SK-N-SH (cell line): Measurements from ENCODE around the gene EML1. TPM values are rescaled to one million over a fixed set of nuclear protein-coding genes. Genes with fewer than 3 reads are reported as not detected.
A peak's percentile ranks its signal among the peaks of the same experiment; 100 is the strongest.

ENCODE experiments used
- CTCF ChIA-PET: fragments of 300-600, 350-600 bp; formaldehyde crosslinking; extraction: SDS; loops from one replicate; lab custom pipeline; 2021; lab: Yijun Ruan, JAX
- POLR2A ChIA-PET: fragments of 350-600 bp; sonication (Branson Sonifier 250); formaldehyde crosslinking; extraction: SDS; loops from one replicate; lab custom pipeline; 2020; ENCODE audit warnings: antibody characterized with exemption, inconsistent platforms; lab: Yijun Ruan, JAX
- DNase-seq: peaks from one replicate; pipeline ENCODE4 v3.0.0; 2012
- H2AFZ ChIP-seq: fragments of 200-600 bp; sonication (generic); 2 replicates; pipeline ENCODE4 v1.8.1; 2016; ENCODE audit warnings: antibody characterized with exemption, mild to moderate bottlenecking, low read depth
- H3F3A ChIP-seq: fragments of 200-600 bp; sonication (generic); replicated peaks from 2 replicates; pipeline ENCODE3; 2016; ENCODE audit warnings: antibody characterized with exemption, mild to moderate bottlenecking; ENCODE audit not compliant: insufficient read depth
- H3K27ac ChIP-seq, 2 experiments: fragments of 200-500 bp in 1 of 2; fragments of 200-600 bp in 1 of 2; sonication (Bioruptor generic) in 1 of 2; sonication (generic), shearing (Covaris generic) in 1 of 2; 2 replicates each; pipeline versions ENCODE4 v1.5.1 to v1.6.1; 2014 to 2016; ENCODE audit warnings: low read depth in 2 of 2, inconsistent platforms in 1 of 2, low read length in 1 of 2, mild to moderate bottlenecking in 1 of 2, mixed read lengths in 1 of 2
- H3K27me3 ChIP-seq: fragments of 200-600 bp; sonication (generic), shearing (Covaris generic); 2 replicates; pipeline ENCODE4 v1.6.1; 2016; ENCODE audit warnings: mixed run types; ENCODE audit not compliant: insufficient read depth
- H3K36me3 ChIP-seq, 2 experiments: fragments of 200-500 bp in 1 of 2; fragments of 200-600 bp in 1 of 2; sonication (Bioruptor generic) in 1 of 2; sonication (generic) in 1 of 2; replicated peaks in 1 of 2; 2 replicates each; pipeline versions ENCODE3 to v1.5.1; 2014 to 2016; ENCODE audit warnings: low read length in 1 of 2, mild to moderate bottlenecking in 1 of 2; ENCODE audit not compliant: insufficient read depth in 2 of 2, control insufficient read depth in 1 of 2
- H3K4me1 ChIP-seq, 2 experiments: fragments of 200-500 bp in 1 of 2; fragments of 200-600 bp in 1 of 2; sonication (Bioruptor generic) in 1 of 2; sonication (generic), shearing (Covaris generic) in 1 of 2; 2 replicates each; pipeline versions ENCODE4 v1.5.1 to v1.6.1; 2014 to 2016; ENCODE audit warnings: low read depth in 1 of 2, low read length in 1 of 2, mixed run types in 1 of 2; ENCODE audit not compliant: insufficient read depth in 2 of 2, control insufficient read depth in 1 of 2
- H3K4me2 ChIP-seq: fragments of 200-600 bp; sonication (generic), shearing (Covaris generic); 2 replicates; pipeline ENCODE4 v1.6.1; 2017; ENCODE audit warnings: mixed run types
- H3K4me3 ChIP-seq, 2 experiments: fragments of 200-500 bp in 1 of 2; fragments of 200-600 bp in 1 of 2; sonication (Bioruptor generic) in 1 of 2; sonication (generic), shearing (Covaris generic) in 1 of 2; 2 replicates each; pipeline versions ENCODE4 v1.5.1 to v1.8.1; 2014 to 2016; ENCODE audit warnings: low read depth in 2 of 2, inconsistent platforms in 1 of 2, low read length in 1 of 2, mild to moderate bottlenecking in 1 of 2, mixed read lengths in 1 of 2, moderate library complexity in 1 of 2
- H3K79me2 ChIP-seq: fragments of 200-600 bp; sonication (generic); 2 replicates; pipeline ENCODE4 v1.8.1; 2017; ENCODE audit warnings: mild to moderate bottlenecking; ENCODE audit not compliant: insufficient read depth
- H3K9ac ChIP-seq: fragments of 200-600 bp; sonication (generic); 2 replicates; pipeline ENCODE4 v1.6.1; 2017; ENCODE audit warnings: mixed run types
- H3K9me2 ChIP-seq: fragments of 200-600 bp; sonication (generic); 2 replicates; pipeline ENCODE4 v1.6.1; 2017; ENCODE audit warnings: mixed run types
- H3K9me3 ChIP-seq: fragments of 200-600 bp; sonication (generic); 2 replicates; pipeline ENCODE4 v1.6.1; 2017; ENCODE audit warnings: mixed run types, mild to moderate bottlenecking, moderate library complexity
- H4K20me1 ChIP-seq: fragments of 200-600 bp; sonication (generic); 2 replicates; pipeline ENCODE4 v1.6.1; 2017; ENCODE audit warnings: mild to moderate bottlenecking, mixed run types; ENCODE audit not compliant: insufficient read depth
- CHD2 ChIP-seq: fragments of 150-350 bp; IDR thresholded peaks from 2 replicates; pipeline ENCODE4 v1.6.1; 2018; ENCODE audit warnings: low read length; ENCODE audit not compliant: partially characterized antibody
- ELF1 ChIP-seq: IDR thresholded peaks from 2 replicates; pipeline ENCODE4 v1.4.0; 2012
- EP300 ChIP-seq, 2 experiments: IDR thresholded peaks; 2 replicates each; pipeline versions ENCODE4 v1.4.0 to v1.6.1; 2012; ENCODE audit warnings: borderline replicate concordance in 1 of 2, low read depth in 1 of 2, low read length in 1 of 2
- EZH2phosphoT487 ChIP-seq: fragments of 200-600 bp; sonication (generic); IDR thresholded peaks from 2 replicates; pipeline ENCODE4 v1.6.1; 2017; ENCODE audit warnings: low read depth, mixed run types, mild to moderate bottlenecking, antibody characterized with exemption, moderate library complexity, borderline replicate concordance
- FOXJ3 ChIP-seq: sonication (generic); formaldehyde crosslinking; IDR thresholded peaks from 2 replicates; pipeline ENCODE4 v1.5.1; 2020; ENCODE audit warnings: mild to moderate bottlenecking, missing genetic modification reagents
- FOXM1 ChIP-seq: IDR thresholded peaks from 2 replicates; pipeline ENCODE4 v1.4.0; 2012; ENCODE audit warnings: low read depth, mild to moderate bottlenecking
- GABPA ChIP-seq: IDR thresholded peaks from 2 replicates; pipeline ENCODE4 v1.4.0; 2012; ENCODE audit warnings: low read depth, mild to moderate bottlenecking
- GATA2 ChIP-seq: sonication (generic); formaldehyde crosslinking; IDR thresholded peaks from 2 replicates; pipeline ENCODE4 v1.5.0; 2020; ENCODE audit warnings: mild to moderate bottlenecking, missing genetic modification reagents
- IRF3 ChIP-seq: fragments of 150-350 bp; IDR thresholded peaks from 2 replicates; pipeline ENCODE4 v1.6.1; 2016; ENCODE audit warnings: mild to moderate bottlenecking, low read depth, low read length
- JUND ChIP-seq: IDR thresholded peaks from 2 replicates; pipeline ENCODE4 v1.4.0; 2012
- MEF2A ChIP-seq: IDR thresholded peaks from 2 replicates; pipeline ENCODE4 v1.4.0; 2012; ENCODE audit warnings: low read depth, borderline replicate concordance
- MXI1 ChIP-seq: IDR thresholded peaks from 2 replicates; pipeline ENCODE4 v1.6.1; 2012; ENCODE audit warnings: mild to moderate bottlenecking, low read depth, low read length, improper control_type of control experiment
- NRF1 ChIP-seq: IDR thresholded peaks from 2 replicates; pipeline ENCODE4 v1.6.1; 2012; ENCODE audit warnings: low read depth, mild to moderate bottlenecking, low read length
- RCOR1 ChIP-seq: fragments of 150-350 bp; IDR thresholded peaks from 2 replicates; pipeline ENCODE4 v1.6.1; 2017; ENCODE audit warnings: antibody characterized with exemption, low read length
- REST ChIP-seq: IDR thresholded peaks from 2 replicates; pipeline ENCODE4 v1.6.1; 2012; ENCODE audit warnings: mild to moderate bottlenecking, low read depth, low read length, moderate library complexity
- USF1 ChIP-seq: IDR thresholded peaks from 2 replicates; pipeline ENCODE4 v1.4.0; 2012; ENCODE audit warnings: low read depth, borderline replicate concordance
- USF2 ChIP-seq: fragments of 150-350 bp; IDR thresholded peaks from 2 replicates; pipeline ENCODE4 v1.6.1; 2017; ENCODE audit warnings: antibody characterized with exemption, low read length, low read depth, borderline replicate concordance
- ZBTB33 ChIP-seq: IDR thresholded peaks from 2 replicates; pipeline ENCODE4 v1.4.0; 2012; ENCODE audit warnings: low read depth, borderline replicate concordance
- WGBS: methylation state at CpG from one replicate; pipeline ENCODE4 v1.1.6; 2017; ENCODE audit warnings: low lambda C conversion rate; 5-methylcytosine and 5-hydroxymethylcytosine counted together
- polyA plus RNA-seq, 3 experiments: library from polyadenylated mRNA; depleted of rRNA; stranded (reverse); fragments of >200 nt; gene quantifications; 2 replicates each; pipeline ENCODE4 v1.2.3, GENCODE V29; 2012

The EML1 gene
- polyA plus RNA-seq, 1 of the 3 experiments (the other 2 are of a cell fraction), result 6.3 TPM

GRCh38 chr14:99808515-99808914 lies 15.3 kb downstream of the EML1 start:
- no peak overlapping the region for H3K27ac ChIP-seq
- H2AFZ ChIP-seq, result no peak overlapping the region
- peaks cover 7% of the 10 kb centered on the region; the same call in 1 of the 2 replicates for H4K20me1 ChIP-seq
- 89% methylated on average over 3 of the region's 3 CpGs for WGBS
- H3K4me1 ChIP-seq, result peaks cover 0 to 28% of the 10 kb centered on the region in 2 experiments; a peak in 2 of 4 replicates
- no peak overlapping the region for H3K9ac ChIP-seq
- no peaks in the 10 kb centered on the region for H3K27me3 ChIP-seq
- no peak for DNase-seq
- ChIA-PET POLR2A (no interaction called here), CTCF (interaction anchor here (1.1 to 1.8 kb wide), 3 partner anchors 8 to 78 kb away, joined by 3 to 4 read pairs (median 3); no protein-coding TSS in a partner anchor)
- no peaks in the 10 kb centered on the region for H3K9me3 ChIP-seq
- no peaks in the 10 kb centered on the region for H3F3A ChIP-seq
- H3K9me2 ChIP-seq, result no peaks in the 10 kb centered on the region
- H3K36me3 ChIP-seq, result no peaks in the 10 kb centered on the region
- no peak overlapping the region for H3K4me2 ChIP-seq
- TF ChIP-seq ELF1 (no peak), CHD2 (no peak), FOXJ3 (CRISPR knock-in tag) (no peak)
- peaks cover 2% of the 10 kb centered on the region; the same call in 1 of the 2 replicates for H3K79me2 ChIP-seq
- no peak overlapping the region for H3K4me3 ChIP-seq

- ChIA-PET POLR2A (interaction anchor here (1.0 kb wide), 1 partner anchor 125 kb away, joined by 3 read pairs; the partner anchor contains the start of gene CYP46A1), CTCF (interaction anchor here (1.1 kb wide), 2 partner anchors 79 to 121 kb away, joined by 3 to 4 read pairs; no protein-coding TSS in a partner anchor)
- 67% methylated on average over 9 of the region's 9 CpGs for WGBS
- H3K4me3 ChIP-seq, result no peak overlapping the region
- H3K27ac ChIP-seq, result peak overlapping the region in 1 of 2 experiments; percentile 77; a peak in 2 of 4 replicates
- no peak overlapping the region for H2AFZ ChIP-seq
- peaks cover 7% of the 10 kb centered on the region; the same call in 1 of the 2 replicates for H4K20me1 ChIP-seq
- no peaks in the 10 kb centered on the region for H3F3A ChIP-seq
- H3K9me2 ChIP-seq, result no peaks in the 10 kb centered on the region
- peak; percentile 77 for DNase-seq
- no peak overlapping the region for H3K4me2 ChIP-seq
- H3K79me2 ChIP-seq, result no peaks in the 10 kb centered on the region
- H3K9ac ChIP-seq, result no peak overlapping the region
- H3K9me3 ChIP-seq, result no peaks in the 10 kb centered on the region
- no peaks in the 10 kb centered on the region for H3K36me3 ChIP-seq
- H3K27me3 ChIP-seq, result no peaks in the 10 kb centered on the region
- no peak for TF ChIP-seq REST
- peak; percentile 65; the same call in 1 of the 2 replicates for TF ChIP-seq RCOR1
- no peak for TF ChIP-seq IRF3
- no peak for TF ChIP-seq FOXM1
- no peak for TF ChIP-seq USF1
- no peak for TF ChIP-seq EZH2phosphoT487
- TF ChIP-seq MEF2A, result no peak
- TF ChIP-seq JUND, result no peak
- TF ChIP-seq ELF1, result no peak
- peak in 1 of 2 experiments; percentile 63; a peak in 1 of 4 replicates for TF ChIP-seq EP300 (IDR thresholded peaks at IDR 0.05; ENCODE audit: borderline replicate concordance in 1 of 2, low read depth in 1 of 2, low read length in 1 of 2)
- peak; percentile 34; the same call in 1 of the 2 replicates for TF ChIP-seq FOXJ3 (CRISPR knock-in tag)
- TF ChIP-seq GABPA, result no peak
- no peak for TF ChIP-seq NRF1
- peak; percentile 33 for TF ChIP-seq CHD2
- TF ChIP-seq ZBTB33, result no peak
- TF ChIP-seq MXI1, result no peak
- TF ChIP-seq GATA2 (CRISPR knock-in tag), result peak; percentile 75
- TF ChIP-seq USF2, result no peak
- H3K4me1 ChIP-seq, result peaks cover 0 to 25% of the 10 kb centered on the region in 2 experiments; a peak in 2 of 4 replicates
Measured at GRCh38 chr14:99809360-99809759, 16.1 kb downstream of the EML1 start.
